Neural progenitor cell (in vitro differentiated cells): ENCODE measurements around the gene LRRC56.

ENCODE experiments used
- EZH2 ChIP-seq: fragments of 200-600 bp; sonication (generic); IDR thresholded peaks from 2 replicates; pipeline ENCODE4 v1.6.1; 2017; ENCODE audit warnings: antibody characterized with exemption, mild to moderate bottlenecking, moderate library complexity
- EZH2phosphoT487 ChIP-seq: fragments of 200-600 bp; sonication (generic); IDR thresholded peaks from 2 replicates; pipeline ENCODE4 v1.6.1; 2017; ENCODE audit warnings: antibody characterized with exemption
- TF ChIP-seq, protein P1 (sequence below): fragments of 200-600 bp; sonication (generic); IDR thresholded peaks from 2 replicates; pipeline ENCODE4 v1.5.1; 2017; ENCODE audit warnings: antibody characterized with exemption, mild to moderate bottlenecking

GRCh38 chr11:571802-572185 lies 34.5 kb downstream of the LRRC56 start:
- TF ChIP-seq, protein P1, sequence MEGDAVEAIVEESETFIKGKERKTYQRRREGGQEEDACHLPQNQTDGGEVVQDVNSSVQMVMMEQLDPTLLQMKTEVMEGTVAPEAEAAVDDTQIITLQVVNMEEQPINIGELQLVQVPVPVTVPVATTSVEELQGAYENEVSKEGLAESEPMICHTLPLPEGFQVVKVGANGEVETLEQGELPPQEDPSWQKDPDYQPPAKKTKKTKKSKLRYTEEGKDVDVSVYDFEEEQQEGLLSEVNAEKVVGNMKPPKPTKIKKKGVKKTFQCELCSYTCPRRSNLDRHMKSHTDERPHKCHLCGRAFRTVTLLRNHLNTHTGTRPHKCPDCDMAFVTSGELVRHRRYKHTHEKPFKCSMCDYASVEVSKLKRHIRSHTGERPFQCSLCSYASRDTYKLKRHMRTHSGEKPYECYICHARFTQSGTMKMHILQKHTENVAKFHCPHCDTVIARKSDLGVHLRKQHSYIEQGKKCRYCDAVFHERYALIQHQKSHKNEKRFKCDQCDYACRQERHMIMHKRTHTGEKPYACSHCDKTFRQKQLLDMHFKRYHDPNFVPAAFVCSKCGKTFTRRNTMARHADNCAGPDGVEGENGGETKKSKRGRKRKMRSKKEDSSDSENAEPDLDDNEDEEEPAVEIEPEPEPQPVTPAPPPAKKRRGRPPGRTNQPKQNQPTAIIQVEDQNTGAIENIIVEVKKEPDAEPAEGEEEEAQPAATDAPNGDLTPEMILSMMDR: no peak
- TF ChIP-seq EZH2: no peak
- TF ChIP-seq EZH2phosphoT487: no peak
